Inflammatory macrophage treated with lipopolysaccharide for 1 hour (primary cell): ENCODE measurements around the gene ATP8A2.
"Not testable (repeated sequence)": the region's sequence is repeated elsewhere in the genome, so short reads cannot be mapped to it uniquely, and the experiment has no call there.

Experiments
- DNase-seq, 2 donors: peaks; one replicate each; pipeline ENCODE4 v3.0.0-alpha.2; 2020 to 2022

The ATP8A2 gene

GRCh38 chr13:25934127-25934526 lies 562.4 kb downstream of the ATP8A2 start:
- DNase-seq: no peak

GRCh38 chr13:25939961-25940687 lies 568.4 kb downstream of the ATP8A2 start:
- no peak for DNase-seq

- DNase-seq: peak in 1 of 2 donors; percentile 30
These were observed 571.3 kb downstream of the ATP8A2 start for GRCh38 chr13:25943081-25943480.

GRCh38 chr13:25943658-25944057 lies 571.9 kb downstream of the ATP8A2 start:
- peak; percentile 1 to 40 for DNase-seq

- DNase-seq: no peak
These were observed 573.8 kb downstream of the ATP8A2 start for GRCh38 chr13:25945596-25945995.

GRCh38 chr13:25946321-25946720 lies 574.5 kb downstream of the ATP8A2 start:
- no peak for DNase-seq

GRCh38 chr13:25948910-25949309 lies 577.1 kb downstream of the ATP8A2 start:
- no peak for DNase-seq

- no peak for DNase-seq
These were observed 580.1 kb downstream of the ATP8A2 start for GRCh38 chr13:25951831-25952230.

GRCh38 chr13:25954080-25954479 lies 582.3 kb downstream of the ATP8A2 start:
- not testable (repeated sequence) for DNase-seq

GRCh38 chr13:25954943-25955342 lies 583.2 kb downstream of the ATP8A2 start:
- DNase-seq: not testable (repeated sequence)

GRCh38 chr13:25958986-25959385 lies 587.2 kb downstream of the ATP8A2 start:
- no peak for DNase-seq

- DNase-seq: no peak
These were observed 589.5 kb downstream of the ATP8A2 start for GRCh38 chr13:25961294-25961693.

GRCh38 chr13:25963674-25964073 lies 591.9 kb downstream of the ATP8A2 start:
- no peak for DNase-seq

GRCh38 chr13:25965596-25965995 lies 593.8 kb downstream of the ATP8A2 start:
- no peak for DNase-seq

GRCh38 chr13:25966086-25966485 lies 594.3 kb downstream of the ATP8A2 start:
- no peak for DNase-seq

- DNase-seq: no peak
These were observed 595.4 kb downstream of the ATP8A2 start for GRCh38 chr13:25967144-25967543.

- no peak for DNase-seq
These were observed 599.3 kb downstream of the ATP8A2 start for GRCh38 chr13:25971047-25971446.

- DNase-seq: no peak
These were observed 599.8 kb downstream of the ATP8A2 start for GRCh38 chr13:25971459-25972145.

- DNase-seq: no peak
These were observed 601.3 kb downstream of the ATP8A2 start for GRCh38 chr13:25973085-25973484.

- DNase-seq: no peak
These were observed 601.8 kb downstream of the ATP8A2 start for GRCh38 chr13:25973576-25973975.

- no peak for DNase-seq
These were observed 605.4 kb downstream of the ATP8A2 start for GRCh38 chr13:25977216-25977615.

GRCh38 chr13:25977671-25978070 lies 605.9 kb downstream of the ATP8A2 start:
- DNase-seq: no peak

- peak; percentile 9 to 29 for DNase-seq
These were observed 607.2 kb downstream of the ATP8A2 start for GRCh38 chr13:25978961-25979360.

- no peak for DNase-seq
These were observed 607.6 kb downstream of the ATP8A2 start for GRCh38 chr13:25979371-25979770.

GRCh38 chr13:25980255-25980654 lies 608.5 kb downstream of the ATP8A2 start:
- DNase-seq: no peak
